GM23338 (cell line): ENCODE measurements around the gene PIGB.

Experiments used
- CREB1 ChIP-seq: fragments of 250-450 bp; sonication (Bioruptor Pico); IDR thresholded peaks from 2 replicates; pipeline ENCODE4 v1.5.0; 2020; ENCODE audit warnings: low read depth, mild to moderate bottlenecking, moderate library complexity
- EZH2 ChIP-seq: fragments of 200-600 bp; sonication (generic); IDR thresholded peaks from one replicate; pipeline ENCODE4 v1.8.0; 2017; ENCODE audit warnings: antibody characterized with exemption, mild to moderate bottlenecking, low read depth; ENCODE audit not compliant: unreplicated experiment
- EZH2phosphoT487 ChIP-seq: fragments of 200-600 bp; sonication (generic); IDR thresholded peaks from one replicate; pipeline ENCODE4 v1.8.1; 2018; ENCODE audit warnings: antibody characterized with exemption; ENCODE audit not compliant: unreplicated experiment
- JUNB ChIP-seq: IDR thresholded peaks from one replicate; pipeline ENCODE4 v1.6.1; 2016; ENCODE audit warnings: antibody characterized with exemption; ENCODE audit not compliant: unreplicated experiment
- NANOG ChIP-seq: IDR thresholded peaks from 2 replicates; pipeline ENCODE4 v1.6.1; 2016; ENCODE audit warnings: antibody characterized with exemption, borderline replicate concordance
- POLR2AphosphoS5 ChIP-seq: IDR thresholded peaks from 2 replicates; pipeline ENCODE4 v1.6.1; 2016; ENCODE audit warnings: antibody characterized with exemption, low read depth
- STAT1 ChIP-seq: IDR thresholded peaks from one replicate; pipeline ENCODE4 v1.6.1; 2016; ENCODE audit warnings: antibody characterized with exemption; ENCODE audit not compliant: unreplicated experiment
- ZNF114 ChIP-seq: fragments of 250-450 bp; sonication (Bioruptor Pico); IDR thresholded peaks from 2 replicates; pipeline ENCODE4 v1.5.0; 2020; ENCODE audit warnings: mild to moderate bottlenecking, moderate library complexity
- TF ChIP-seq, protein P1 (sequence below), 2 experiments: fragments of 200-600 bp in 1 of 2; sonication (generic) in 1 of 2; conservative IDR thresholded peaks; 2 replicates each; pipeline versions ENCODE4 v1.5.1 to v1.6.1; 2016 to 2017; ENCODE audit warnings: antibody characterized with exemption in 2 of 2, low read depth in 2 of 2, mild to moderate bottlenecking in 2 of 2, moderate library complexity in 1 of 2
- TF ChIP-seq, protein P2 (sequence below): IDR thresholded peaks from one replicate; pipeline ENCODE4 v1.6.1; 2018; ENCODE audit warnings: antibody characterized with exemption; ENCODE audit not compliant: unreplicated experiment
- TF ChIP-seq, protein P3 (sequence below): fragments of 250-450 bp; sonication (Bioruptor Pico); IDR thresholded peaks from 2 replicates; pipeline ENCODE4 v1.5.0; 2020; ENCODE audit warnings: mild to moderate bottlenecking, moderate library complexity

DNA sequence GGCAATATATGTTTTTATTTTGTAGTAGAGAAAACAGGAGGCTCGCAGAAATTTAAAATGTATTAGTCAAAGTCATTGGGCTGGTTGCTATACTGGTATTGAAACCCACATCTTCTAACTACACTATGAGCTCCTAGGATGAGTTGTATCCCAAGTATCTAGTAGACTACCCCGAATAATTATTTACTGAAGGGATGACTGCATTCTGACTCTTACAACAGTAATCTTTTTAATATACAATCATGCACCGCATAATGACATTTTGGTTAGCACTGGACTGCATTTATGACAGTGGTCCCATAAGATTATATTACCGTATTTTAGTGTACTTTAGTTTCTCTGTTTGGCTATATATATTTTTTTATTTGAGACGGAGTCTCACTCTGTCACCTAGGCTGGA is 15.3 kb downstream of the PIGB start:
- TF ChIP-seq, protein P1, sequence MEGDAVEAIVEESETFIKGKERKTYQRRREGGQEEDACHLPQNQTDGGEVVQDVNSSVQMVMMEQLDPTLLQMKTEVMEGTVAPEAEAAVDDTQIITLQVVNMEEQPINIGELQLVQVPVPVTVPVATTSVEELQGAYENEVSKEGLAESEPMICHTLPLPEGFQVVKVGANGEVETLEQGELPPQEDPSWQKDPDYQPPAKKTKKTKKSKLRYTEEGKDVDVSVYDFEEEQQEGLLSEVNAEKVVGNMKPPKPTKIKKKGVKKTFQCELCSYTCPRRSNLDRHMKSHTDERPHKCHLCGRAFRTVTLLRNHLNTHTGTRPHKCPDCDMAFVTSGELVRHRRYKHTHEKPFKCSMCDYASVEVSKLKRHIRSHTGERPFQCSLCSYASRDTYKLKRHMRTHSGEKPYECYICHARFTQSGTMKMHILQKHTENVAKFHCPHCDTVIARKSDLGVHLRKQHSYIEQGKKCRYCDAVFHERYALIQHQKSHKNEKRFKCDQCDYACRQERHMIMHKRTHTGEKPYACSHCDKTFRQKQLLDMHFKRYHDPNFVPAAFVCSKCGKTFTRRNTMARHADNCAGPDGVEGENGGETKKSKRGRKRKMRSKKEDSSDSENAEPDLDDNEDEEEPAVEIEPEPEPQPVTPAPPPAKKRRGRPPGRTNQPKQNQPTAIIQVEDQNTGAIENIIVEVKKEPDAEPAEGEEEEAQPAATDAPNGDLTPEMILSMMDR (conservative IDR thresholded peaks at IDR 0.05; ENCODE audit: low read depth in 2 of 2) = no peak
- no peak for TF ChIP-seq ZNF114 (CRISPR knock-in tag)
- no peak for TF ChIP-seq POLR2AphosphoS5
- no peak for TF ChIP-seq EZH2phosphoT487
- TF ChIP-seq JUNB = no peak
- no peak for TF ChIP-seq EZH2
- TF ChIP-seq CREB1 = no peak
- no peak for TF ChIP-seq NANOG
- TF ChIP-seq, protein P2, sequence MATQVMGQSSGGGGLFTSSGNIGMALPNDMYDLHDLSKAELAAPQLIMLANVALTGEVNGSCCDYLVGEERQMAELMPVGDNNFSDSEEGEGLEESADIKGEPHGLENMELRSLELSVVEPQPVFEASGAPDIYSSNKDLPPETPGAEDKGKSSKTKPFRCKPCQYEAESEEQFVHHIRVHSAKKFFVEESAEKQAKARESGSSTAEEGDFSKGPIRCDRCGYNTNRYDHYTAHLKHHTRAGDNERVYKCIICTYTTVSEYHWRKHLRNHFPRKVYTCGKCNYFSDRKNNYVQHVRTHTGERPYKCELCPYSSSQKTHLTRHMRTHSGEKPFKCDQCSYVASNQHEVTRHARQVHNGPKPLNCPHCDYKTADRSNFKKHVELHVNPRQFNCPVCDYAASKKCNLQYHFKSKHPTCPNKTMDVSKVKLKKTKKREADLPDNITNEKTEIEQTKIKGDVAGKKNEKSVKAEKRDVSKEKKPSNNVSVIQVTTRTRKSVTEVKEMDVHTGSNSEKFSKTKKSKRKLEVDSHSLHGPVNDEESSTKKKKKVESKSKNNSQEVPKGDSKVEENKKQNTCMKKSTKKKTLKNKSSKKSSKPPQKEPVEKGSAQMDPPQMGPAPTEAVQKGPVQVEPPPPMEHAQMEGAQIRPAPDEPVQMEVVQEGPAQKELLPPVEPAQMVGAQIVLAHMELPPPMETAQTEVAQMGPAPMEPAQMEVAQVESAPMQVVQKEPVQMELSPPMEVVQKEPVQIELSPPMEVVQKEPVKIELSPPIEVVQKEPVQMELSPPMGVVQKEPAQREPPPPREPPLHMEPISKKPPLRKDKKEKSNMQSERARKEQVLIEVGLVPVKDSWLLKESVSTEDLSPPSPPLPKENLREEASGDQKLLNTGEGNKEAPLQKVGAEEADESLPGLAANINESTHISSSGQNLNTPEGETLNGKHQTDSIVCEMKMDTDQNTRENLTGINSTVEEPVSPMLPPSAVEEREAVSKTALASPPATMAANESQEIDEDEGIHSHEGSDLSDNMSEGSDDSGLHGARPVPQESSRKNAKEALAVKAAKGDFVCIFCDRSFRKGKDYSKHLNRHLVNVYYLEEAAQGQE = no peak
- TF ChIP-seq, protein P3, sequence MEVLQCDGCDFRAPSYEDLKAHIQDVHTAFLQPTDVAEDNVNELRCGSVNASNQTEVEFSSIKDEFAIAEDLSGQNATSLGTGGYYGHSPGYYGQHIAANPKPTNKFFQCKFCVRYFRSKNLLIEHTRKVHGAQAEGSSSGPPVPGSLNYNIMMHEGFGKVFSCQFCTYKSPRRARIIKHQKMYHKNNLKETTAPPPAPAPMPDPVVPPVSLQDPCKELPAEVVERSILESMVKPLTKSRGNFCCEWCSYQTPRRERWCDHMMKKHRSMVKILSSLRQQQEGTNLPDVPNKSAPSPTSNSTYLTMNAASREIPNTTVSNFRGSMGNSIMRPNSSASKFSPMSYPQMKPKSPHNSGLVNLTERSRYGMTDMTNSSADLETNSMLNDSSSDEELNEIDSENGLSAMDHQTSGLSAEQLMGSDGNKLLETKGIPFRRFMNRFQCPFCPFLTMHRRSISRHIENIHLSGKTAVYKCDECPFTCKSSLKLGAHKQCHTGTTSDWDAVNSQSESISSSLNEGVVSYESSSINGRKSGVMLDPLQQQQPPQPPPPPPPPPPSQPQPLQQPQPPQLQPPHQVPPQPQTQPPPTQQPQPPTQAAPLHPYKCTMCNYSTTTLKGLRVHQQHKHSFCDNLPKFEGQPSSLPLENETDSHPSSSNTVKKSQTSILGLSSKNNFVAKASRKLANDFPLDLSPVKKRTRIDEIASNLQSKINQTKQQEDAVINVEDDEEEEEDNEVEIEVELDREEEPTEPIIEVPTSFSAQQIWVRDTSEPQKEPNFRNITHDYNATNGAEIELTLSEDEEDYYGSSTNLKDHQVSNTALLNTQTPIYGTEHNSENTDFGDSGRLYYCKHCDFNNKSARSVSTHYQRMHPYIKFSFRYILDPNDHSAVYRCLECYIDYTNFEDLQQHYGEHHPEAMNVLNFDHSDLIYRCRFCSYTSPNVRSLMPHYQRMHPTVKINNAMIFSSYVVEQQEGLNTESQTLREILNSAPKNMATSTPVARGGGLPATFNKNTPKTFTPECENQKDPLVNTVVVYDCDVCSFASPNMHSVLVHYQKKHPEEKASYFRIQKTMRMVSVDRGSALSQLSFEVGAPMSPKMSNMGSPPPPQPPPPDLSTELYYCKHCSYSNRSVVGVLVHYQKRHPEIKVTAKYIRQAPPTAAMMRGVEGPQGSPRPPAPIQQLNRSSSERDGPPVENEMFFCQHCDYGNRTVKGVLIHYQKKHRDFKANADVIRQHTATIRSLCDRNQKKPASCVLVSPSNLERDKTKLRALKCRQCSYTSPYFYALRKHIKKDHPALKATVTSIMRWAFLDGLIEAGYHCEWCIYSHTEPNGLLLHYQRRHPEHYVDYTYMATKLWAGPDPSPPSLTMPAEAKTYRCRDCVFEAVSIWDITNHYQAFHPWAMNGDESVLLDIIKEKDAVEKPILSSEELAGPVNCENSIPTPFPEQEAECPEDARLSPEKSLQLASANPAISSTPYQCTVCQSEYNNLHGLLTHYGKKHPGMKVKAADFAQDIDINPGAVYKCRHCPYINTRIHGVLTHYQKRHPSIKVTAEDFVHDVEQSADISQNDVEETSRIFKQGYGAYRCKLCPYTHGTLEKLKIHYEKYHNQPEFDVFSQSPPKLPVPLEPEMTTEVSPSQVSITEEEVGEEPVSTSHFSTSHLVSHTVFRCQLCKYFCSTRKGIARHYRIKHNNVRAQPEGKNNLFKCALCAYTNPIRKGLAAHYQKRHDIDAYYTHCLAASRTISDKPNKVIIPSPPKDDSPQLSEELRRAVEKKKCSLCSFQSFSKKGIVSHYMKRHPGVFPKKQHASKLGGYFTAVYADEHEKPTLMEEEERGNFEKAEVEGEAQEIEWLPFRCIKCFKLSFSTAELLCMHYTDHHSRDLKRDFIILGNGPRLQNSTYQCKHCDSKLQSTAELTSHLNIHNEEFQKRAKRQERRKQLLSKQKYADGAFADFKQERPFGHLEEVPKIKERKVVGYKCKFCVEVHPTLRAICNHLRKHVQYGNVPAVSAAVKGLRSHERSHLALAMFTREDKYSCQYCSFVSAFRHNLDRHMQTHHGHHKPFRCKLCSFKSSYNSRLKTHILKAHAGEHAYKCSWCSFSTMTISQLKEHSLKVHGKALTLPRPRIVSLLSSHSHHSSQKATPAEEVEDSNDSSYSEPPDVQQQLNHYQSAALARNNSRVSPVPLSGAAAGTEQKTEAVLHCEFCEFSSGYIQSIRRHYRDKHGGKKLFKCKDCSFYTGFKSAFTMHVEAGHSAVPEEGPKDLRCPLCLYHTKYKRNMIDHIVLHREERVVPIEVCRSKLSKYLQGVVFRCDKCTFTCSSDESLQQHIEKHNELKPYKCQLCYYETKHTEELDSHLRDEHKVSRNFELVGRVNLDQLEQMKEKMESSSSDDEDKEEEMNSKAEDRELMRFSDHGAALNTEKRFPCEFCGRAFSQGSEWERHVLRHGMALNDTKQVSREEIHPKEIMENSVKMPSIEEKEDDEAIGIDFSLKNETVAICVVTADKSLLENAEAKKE = no peak
- TF ChIP-seq STAT1 = no peak
